Right lobe of liver (tissue), 4 donors: ENCODE measurements around the gene SLC7A14.

Experiments used
- CTCF ChIP-seq, 4 donors: fragments of 200-600 bp in 3 of 4; fragments of 450-650 bp in 1 of 4; IDR thresholded peaks; one replicate each; pipeline versions ENCODE4 v1.5.1 to v1.8.0; 2016 to 2022; ENCODE audit warnings: antibody characterized with exemption in 4 of 4, mild to moderate bottlenecking in 2 of 4
- POLR2A ChIP-seq: fragments of 450-650 bp; IDR thresholded peaks from one replicate; pipeline ENCODE4 v1.6.1; 2017; ENCODE audit warnings: antibody characterized with exemption, mild to moderate bottlenecking
- donor health status: DM: no; HTN: no; CAD: no.
- donor health status: DM: no; HTN: no; CAD: no.
- donor health status: DM: no; HTN: yes; CAD: no.

GRCh38 chr3:170484869-170485268 is 101.0 kb downstream of the SLC7A14 start:
- no peak for TF ChIP-seq CTCF (IDR thresholded peaks at IDR 0.05)
- no peak for TF ChIP-seq POLR2A
